Measurements from ENCODE around the gene TRMU. TPM values are rescaled to one million over a fixed set of nuclear protein-coding genes. Genes with fewer than 3 reads are reported as not detected.

TRMU gene
- total RNA-seq, 1 donor from 2014 or later, result 44.0 TPM

DNA sequence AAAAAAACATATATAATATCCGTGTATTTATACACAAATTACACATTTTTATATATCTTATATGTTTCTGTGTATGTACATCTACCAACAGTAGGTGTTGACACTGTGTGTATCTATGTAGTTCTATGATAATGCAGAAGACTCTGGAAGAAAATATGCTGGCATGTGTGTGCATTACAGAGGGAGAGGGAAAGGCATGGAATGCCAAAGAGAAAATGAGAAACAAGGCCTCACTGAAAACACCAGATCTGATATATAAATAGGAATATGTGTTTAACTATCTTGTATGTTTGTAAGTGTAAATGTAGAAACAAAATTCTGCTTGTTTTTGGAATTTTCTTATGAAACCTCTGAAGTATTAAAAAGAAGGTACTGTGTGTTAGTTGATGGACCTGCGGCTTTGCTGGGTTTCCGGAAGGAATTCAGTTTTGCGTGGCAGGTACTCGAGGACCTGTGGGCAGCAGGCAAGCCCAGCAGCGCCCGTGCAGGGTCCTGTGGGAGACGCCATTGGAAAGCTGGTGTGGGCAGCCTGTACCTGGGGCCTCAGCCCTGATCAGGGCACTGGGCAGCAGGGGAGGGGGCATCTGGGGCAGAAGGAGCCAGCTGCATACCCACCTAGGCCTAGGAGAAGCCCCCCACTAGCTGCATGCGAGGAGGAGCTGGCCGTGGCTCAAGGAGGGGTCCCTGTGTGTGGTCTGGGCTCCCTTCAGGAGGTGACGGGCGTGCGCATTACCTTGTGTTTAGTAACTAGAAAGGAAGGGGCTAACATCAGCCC, 7.6 kb upstream of the TRMU start:
- ATAC-seq, result no peak
- intact Hi-C loops (cut with micrococcal nuclease), result no loop called here
- DNase-seq, result peak; percentile 18

GRCh38 chr22:46328797-46329196, 6.7 kb upstream of the TRMU start:
- DNase-seq (peak; percentile 30), ATAC-seq (no peak)
- intact Hi-C loops (cut with micrococcal nuclease), result no loop called here

DNA sequence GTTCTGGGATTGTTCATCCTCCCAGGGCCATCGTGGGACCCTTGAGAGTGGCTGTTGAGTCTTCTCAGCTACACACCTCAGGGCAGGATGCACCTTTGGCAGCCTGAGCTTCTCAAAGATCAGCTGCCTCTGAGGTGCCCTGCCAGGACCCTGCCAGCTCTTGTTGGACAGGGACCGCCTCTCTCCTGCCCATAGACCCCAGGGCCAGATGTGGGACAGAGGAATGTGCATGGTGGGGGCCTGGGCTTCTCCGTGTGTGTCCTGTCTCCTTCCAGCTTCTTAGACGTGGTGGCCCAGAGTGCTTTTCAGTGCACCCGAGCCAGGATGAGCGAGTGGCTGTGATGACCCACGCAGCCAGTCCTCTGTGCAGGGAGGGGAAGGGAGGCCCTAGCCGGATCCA, 5.9 kb upstream of the TRMU start:
- intact Hi-C loops (cut with micrococcal nuclease), result no loop called here
- peak; percentile 23 for DNase-seq
- no peak for ATAC-seq

GRCh38 chr22:46330426-46330825, 5.1 kb upstream of the TRMU start:
- DNase-seq, result peak; percentile 4
- intact Hi-C loops (cut with micrococcal nuclease), result no loop called here
- ATAC-seq, result no peak

GRCh38 chr22:46331496-46331895, 4.0 kb upstream of the TRMU start:
- DNase-seq, result peak; percentile 16
- no peak for ATAC-seq
- intact Hi-C loops (cut with micrococcal nuclease), result no loop called here

DNA sequence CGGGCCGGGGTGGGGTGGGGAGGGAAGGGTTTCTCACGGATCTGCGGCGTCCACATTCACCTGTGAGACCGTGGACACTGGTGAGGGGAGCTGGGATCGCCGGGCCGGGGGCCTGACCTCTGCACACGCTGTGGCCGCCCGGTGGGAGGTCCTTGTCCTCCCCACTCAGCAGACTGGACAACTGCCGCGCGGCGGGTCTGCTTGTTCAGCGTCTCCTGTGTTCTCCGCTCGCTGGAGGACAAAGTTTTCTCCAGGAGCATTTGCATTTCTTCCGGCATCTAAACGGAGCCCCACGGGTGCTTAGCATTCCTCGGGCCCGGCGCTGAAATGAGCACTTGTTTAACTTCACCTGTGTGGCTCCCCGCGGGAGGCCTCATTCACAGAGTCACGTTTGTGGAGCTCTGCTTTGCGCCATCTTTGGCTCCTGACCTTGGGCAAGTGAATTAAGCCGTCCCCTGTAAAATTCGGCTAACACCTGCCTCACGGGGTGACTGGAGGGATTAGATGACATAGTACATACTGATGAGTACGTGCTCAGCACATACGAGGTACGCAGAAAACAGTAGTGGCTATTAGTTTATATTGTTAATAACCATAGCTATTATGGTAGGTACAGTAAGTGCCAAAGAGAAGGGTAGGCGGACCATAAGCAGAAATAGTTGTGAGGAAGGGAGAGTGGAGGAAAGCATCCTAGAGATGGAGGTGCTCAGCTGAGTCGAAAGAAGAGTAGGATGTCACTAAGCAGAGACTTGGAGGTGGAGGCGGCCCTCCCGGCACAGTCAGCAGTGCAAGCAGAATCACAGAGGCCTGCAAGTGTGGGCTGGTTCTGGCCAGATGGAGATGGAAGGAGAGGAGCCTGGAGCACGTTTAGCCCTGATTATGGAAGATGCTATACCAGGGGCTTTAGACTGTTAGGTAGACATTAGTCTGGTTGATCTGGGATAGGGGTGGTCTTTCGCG, 885 bp downstream of the TRMU start:
- intact Hi-C loops (cut with micrococcal nuclease), result no loop called here
- ATAC-seq, result peak; percentile 54
- DNase-seq, result peak; percentile 55

- ATAC-seq, result no peak
- peak; percentile 15 for DNase-seq
- intact Hi-C loops (cut with micrococcal nuclease), result no loop called here
These were observed 2.4 kb downstream of the TRMU start for GRCh38 chr22:46337870-46338269.

GRCh38 chr22:46338636-46339035, 3.1 kb downstream of the TRMU start:
- ATAC-seq (no peak), DNase-seq (peak; percentile 5)
- intact Hi-C loops (cut with micrococcal nuclease), result no loop called here

DNA sequence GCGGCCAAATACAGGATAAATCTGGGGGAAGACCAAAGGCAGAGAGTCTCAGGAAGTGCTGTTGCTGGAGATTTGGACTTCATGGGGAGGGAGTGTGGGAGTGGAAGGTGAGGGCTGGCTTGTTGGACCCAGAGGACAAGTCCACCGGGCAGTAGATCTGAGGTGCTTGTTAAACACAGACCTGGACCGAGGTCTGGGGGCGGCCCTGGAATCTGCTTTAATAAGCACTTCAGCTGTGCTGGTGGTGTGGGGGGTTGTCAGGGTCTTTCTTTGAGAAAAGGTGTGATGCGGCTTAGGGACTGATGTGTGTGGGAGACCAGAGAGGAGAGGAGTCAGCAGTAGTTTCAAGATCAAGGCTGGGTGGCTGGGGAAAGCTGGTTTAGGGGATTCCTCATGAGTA, 4.4 kb downstream of the TRMU start:
- DNase-seq, result peak; percentile 11
- intact Hi-C loops (cut with micrococcal nuclease), result no loop called here
- no peak for ATAC-seq

GRCh38 chr22:46340676-46341075, 5.2 kb downstream of the TRMU start:
- DNase-seq (peak; percentile 14), ATAC-seq (no peak)
- intact Hi-C loops (cut with micrococcal nuclease), result no loop called here

GRCh38 chr22:46346680-46347405, 11.3 kb downstream of the TRMU start:
- intact Hi-C loops (cut with micrococcal nuclease), result no loop called here
- ATAC-seq (peak; percentile 81), DNase-seq (peak; percentile 79)

GRCh38 chr22:46347646-46348045, 12.1 kb downstream of the TRMU start:
- intact Hi-C loops (cut with micrococcal nuclease), result no loop called here
- ATAC-seq (no peak), DNase-seq (no peak)

DNA sequence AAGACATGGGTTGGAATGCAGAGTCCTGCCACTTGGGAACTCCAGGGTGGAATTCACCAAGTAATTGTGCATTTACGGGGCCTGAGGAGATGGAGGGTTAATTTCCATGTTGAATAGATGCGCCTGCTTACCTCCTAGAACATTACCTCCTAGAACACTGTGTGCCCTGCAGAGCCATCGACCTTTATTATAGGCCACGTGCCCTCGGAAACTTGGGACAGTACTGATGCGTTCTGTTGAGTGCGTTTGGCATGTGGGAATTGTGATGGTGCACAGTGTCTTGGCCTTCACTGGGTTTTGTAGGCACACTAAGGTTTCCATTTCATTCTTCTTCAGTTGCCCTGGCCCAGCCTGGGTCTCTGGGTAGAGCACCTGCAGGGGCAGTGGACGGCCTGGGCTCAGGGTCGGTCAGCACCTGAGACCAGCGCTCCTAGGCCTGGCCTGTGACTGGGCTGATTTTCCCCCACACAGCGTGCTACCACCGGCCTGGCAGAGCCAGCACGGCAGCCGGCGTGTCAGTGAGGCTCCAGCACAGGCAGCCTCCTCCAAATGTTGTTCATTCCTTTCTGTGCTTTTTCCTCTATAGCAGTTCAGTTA, 12.7 kb downstream of the TRMU start:
- DNase-seq, result no peak
- intact Hi-C loops (cut with micrococcal nuclease), result no loop called here
- peak; percentile 23 for ATAC-seq

GRCh38 chr22:46349238-46349637, 13.7 kb downstream of the TRMU start:
- no peak for ATAC-seq
- intact Hi-C loops (cut with micrococcal nuclease), result no loop called here

DNA sequence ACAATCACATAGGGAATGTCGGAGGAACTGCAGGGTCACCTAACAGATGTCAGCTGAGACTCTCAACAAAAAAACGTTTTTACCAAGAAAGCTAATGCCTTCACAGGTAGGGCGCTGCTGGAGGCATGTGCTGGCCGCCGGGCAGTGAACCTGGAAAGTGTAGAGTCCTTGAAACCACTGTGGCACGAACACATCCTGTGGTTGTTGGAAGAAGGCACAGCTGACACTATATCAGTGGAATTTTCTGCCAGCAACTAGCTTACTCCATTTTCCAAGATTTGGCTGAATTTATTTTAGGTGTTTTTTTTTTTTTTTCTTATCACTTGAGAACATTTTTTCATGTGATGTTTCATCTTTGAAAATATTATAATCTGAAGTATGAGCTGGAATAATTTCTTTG, 14.2 kb downstream of the TRMU start:
- intact Hi-C loops (cut with micrococcal nuclease), result no loop called here
- DNase-seq, result no peak

More at GRCh38 chr22:46349238-46349637, 13.7 kb downstream of the TRMU start:
- no peak for DNase-seq

DNA sequence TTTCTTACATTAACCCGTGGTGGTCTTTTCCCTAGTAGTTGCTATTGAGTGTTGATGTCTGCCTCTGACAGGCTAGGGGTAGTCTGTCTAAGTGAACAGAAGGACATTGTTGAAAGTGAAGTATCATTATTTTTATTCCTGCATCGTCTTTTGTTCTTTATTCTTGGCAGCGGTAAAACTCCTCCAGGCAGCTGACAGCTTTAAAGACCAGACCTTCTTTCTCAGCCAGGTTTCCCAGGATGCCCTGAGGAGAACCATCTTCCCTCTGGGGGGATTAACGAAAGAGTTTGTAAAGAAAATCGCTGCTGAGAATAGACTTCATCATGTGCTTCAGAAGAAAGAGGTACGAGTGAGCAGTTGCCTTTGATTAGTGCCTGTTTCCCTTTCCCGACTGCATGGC, 14.6 kb downstream of the TRMU start:
- DNase-seq, result no peak
- intact Hi-C loops (cut with micrococcal nuclease), result no loop called here
- ATAC-seq, result no peak

More for the DNA sequence above, 14.2 kb downstream of the TRMU start:
- no peak for ATAC-seq

- intact Hi-C loops (cut with micrococcal nuclease), result no loop called here
- no peak for DNase-seq
These were observed 15.1 kb downstream of the TRMU start for GRCh38 chr22:46350646-46351045.

DNA sequence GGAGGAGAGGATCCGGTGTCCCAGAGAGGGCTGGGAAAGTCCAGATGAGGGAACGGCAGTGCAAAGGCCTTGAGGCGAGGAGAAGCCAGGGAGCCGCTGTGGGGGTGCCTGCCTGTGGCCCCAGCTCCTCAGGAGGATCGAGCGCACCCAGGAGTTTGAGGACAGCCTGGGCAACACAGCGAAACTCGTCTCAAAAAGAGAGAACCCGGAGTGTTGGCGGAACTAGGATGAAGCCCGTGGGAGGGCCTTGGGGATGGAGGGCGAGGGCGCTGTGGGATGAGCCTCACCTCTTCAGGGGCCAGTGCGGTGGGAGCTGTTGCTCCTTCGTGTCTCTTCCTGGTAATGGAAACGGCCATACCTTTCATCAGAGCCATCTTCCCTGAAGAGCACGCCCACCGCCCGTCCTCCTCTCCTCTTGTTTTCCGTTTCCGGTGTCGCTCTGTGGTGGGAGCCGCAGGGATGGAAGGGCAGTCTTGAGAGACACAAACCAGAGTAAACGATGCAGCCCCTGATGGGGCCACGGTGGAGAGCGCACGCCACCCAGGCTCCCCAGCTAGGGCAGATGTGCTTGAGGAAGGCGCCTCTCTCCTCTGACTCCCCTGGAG, 15.7 kb downstream of the TRMU start:
- intact Hi-C loops (cut with micrococcal nuclease), result no loop called here
- no peak for DNase-seq

More at GRCh38 chr22:46350646-46351045, 15.1 kb downstream of the TRMU start:
- ATAC-seq, result no peak

DNA sequence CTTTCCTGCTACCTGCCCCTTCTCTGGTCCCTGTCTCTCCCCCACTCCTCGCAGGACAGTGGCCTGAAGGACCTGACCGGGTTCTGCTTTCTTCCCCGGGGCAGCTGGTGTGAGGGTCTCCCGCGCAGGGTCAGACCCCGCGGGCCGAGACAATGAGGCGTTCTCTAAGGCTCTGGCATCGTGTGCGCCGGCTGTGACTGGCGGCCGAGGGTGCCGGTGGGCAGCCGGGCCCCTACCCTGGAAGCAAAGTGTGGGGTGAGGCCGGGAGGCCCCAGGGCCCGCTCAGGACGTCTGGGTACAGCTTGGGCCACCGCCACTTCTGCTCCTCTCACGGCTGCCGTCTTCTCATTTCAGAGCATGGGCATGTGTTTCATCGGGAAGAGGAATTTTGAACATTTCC, 16.3 kb downstream of the TRMU start:
- ATAC-seq, result no peak
- no peak for DNase-seq
- intact Hi-C loops (cut with micrococcal nuclease), result no loop called here

More for the DNA sequence above, 15.7 kb downstream of the TRMU start:
- ATAC-seq, result no peak

Measured in left ventricle myocardium superior (tissue), 1 donor.